T1000 (cell line): ENCODE data around the gene SLC35F3.
"Not testable (repeated sequence)": the region's sequence is repeated elsewhere in the genome, so short reads cannot be mapped to it uniquely, and the experiment has no call there.

Source experiments
- DNase-seq: peaks from one replicate; lab custom pipeline; 2025; ENCODE audit warnings: mixed read lengths; lab: John Stamatoyannopoulos, UW

The SLC35F3 gene

GRCh38 chr1:233904633-233905415 lies at the start of gene SLC35F3:
Gene SLC35F3, plus strand, starts transcription at chr1:233904676.
- DNase-seq: peak; percentile 65

GRCh38 chr1:233859446-233859845 lies 45.0 kb upstream of the SLC35F3 start:
- no peak for DNase-seq

DNA sequence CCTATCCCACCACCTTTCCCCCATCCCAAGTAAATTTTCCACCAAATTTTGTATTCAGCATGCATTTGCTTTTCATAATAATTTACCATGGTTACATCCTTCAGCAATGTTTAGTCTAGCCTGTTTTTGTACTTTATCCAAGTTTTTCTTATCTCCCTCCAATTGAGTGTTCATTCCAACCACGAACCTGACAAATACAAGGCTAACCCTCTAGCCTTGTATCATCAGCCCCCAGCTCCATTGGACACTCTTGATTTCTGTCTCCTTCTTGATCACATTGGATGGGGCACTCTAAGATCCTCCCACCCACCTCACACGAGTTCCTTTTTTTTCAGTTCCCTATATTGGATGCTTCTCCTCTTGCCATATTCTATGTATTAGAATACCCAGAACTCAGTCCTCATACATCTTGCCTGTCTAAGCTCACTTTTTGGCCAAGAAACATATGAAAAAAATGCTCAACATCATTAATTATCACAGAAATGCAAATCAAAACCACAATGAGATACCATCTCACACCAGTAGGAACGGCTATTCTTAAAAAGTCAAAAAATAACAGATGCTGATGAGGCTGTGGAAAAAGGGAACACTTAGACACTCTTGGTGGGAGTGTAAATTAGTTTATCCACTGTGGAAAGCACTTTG lies 40.5 kb upstream of the SLC35F3 start:
- DNase-seq: no peak

DNA sequence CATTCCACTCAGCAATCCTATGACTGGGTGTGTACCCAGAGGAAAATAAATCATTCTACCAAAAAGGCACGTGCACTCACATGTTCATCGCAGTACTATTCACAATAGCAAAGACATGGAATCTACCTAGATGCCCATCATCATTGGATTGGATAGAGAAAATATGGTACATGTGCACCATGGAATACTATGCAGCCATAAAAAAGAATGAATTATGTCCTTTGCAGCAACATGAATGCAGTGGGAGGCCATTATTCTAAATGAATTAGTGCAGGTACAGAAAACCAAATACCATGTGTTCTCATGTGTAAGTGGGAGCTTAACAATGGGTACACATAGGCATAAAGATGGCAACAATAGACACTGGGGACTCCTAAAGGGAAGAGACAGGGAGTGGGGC lies 39.9 kb upstream of the SLC35F3 start:
- DNase-seq: no peak

- DNase-seq: no peak
These were observed 39.3 kb upstream of the SLC35F3 start for GRCh38 chr1:233865216-233865615.

DNA sequence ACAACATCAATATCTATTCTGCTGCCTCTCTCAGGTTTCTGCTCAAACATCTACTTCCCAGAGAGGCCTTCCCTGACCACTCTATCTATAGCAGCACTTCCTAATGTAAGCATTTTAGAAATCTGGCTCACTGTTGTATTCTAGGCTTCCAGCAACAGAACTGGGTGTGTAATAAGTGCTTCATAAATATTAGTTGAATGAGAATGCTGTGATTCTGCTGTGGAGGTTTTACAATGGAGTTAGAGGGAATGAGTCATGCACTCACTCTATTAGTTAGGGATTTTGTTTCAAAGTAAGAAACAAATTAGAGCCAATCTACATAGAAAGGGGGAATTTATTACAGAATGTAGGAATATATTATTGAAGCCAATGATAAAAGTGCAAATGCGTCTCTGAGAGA lies 38.6 kb upstream of the SLC35F3 start:
- DNase-seq: no peak

DNA sequence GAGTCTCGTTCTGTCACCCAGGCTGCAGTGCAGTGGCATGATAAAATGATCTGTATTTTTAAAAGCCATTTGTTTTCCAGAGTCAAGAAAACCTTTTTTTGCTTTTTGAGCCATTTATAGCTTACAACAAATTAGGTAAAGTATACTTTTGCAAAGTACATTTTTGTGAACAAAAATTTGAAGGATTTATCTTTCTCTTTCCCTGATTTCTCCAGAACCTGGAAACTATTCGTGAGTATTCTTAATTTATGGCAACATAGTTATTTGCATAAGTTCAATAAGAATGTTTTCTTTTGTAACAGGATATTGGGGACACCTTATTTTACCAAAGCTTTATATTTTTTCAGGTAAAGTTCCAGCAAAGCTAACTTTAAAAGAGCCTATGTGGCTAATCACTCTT lies 37.4 kb upstream of the SLC35F3 start:
- no peak for DNase-seq

DNA sequence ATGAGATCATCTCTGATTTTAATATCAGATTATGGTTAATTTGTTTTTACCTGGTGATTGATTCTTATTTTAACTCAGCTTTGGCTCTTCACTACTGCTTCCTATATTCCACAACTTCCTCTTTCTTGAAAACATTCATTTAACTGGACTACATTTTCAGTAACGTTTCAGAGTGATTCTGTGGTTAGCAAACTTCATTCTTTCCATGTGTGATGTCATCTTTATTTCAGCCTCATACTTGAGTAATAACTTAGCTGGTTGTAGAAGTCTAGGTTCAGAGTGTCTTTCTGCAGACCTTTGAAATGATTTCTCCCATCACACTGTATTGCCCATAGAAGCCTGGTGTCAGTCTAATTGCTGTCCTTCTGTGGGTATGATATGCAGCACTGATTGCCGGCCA lies 36.0 kb upstream of the SLC35F3 start:
- DNase-seq: no peak

DNA sequence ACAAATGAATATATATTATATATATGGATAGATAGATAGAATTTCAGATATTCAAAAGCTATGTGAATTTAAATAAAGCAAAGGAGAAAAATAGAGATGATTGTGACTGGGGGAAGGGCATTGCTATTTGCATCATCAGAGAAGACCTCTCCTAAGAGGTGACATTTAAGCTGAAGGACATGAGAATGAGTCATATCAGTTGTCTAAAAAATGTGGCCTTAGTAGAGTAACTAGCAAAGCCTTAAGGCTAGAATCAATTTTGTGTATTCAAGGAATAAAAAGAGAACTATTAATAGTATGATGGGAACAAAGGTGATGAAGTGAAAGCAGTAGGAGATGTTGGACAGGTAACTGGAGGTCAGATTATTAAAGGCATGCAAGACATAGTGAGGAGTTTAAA lies 34.8 kb upstream of the SLC35F3 start:
- DNase-seq: no peak

GRCh38 chr1:233873666-233874065 lies 30.8 kb upstream of the SLC35F3 start:
- no peak for DNase-seq

- no peak for DNase-seq
These were observed 24.6 kb upstream of the SLC35F3 start for GRCh38 chr1:233879841-233880240.

DNA sequence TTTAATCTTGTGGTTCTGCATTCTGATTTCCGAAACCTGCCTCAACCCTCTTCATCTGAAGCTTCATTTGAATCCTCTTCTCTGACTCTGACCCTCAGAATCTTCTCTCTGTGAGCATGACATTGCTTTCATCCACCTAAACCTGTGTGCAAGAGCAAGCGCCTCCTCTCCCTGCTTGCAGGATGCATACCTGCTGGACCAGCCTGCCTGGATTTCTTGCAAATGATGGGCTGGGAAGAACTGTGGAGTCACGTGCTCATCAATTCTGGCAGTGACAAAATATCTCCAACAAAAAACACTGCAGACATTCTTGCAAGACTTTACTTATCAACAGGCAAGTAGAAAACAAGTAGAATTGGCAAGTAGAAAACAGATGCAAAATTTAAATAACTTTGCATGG lies 20.8 kb upstream of the SLC35F3 start:
- DNase-seq: no peak

- DNase-seq: no peak
These were observed 19.9 kb upstream of the SLC35F3 start for GRCh38 chr1:233884461-233885151.

DNA sequence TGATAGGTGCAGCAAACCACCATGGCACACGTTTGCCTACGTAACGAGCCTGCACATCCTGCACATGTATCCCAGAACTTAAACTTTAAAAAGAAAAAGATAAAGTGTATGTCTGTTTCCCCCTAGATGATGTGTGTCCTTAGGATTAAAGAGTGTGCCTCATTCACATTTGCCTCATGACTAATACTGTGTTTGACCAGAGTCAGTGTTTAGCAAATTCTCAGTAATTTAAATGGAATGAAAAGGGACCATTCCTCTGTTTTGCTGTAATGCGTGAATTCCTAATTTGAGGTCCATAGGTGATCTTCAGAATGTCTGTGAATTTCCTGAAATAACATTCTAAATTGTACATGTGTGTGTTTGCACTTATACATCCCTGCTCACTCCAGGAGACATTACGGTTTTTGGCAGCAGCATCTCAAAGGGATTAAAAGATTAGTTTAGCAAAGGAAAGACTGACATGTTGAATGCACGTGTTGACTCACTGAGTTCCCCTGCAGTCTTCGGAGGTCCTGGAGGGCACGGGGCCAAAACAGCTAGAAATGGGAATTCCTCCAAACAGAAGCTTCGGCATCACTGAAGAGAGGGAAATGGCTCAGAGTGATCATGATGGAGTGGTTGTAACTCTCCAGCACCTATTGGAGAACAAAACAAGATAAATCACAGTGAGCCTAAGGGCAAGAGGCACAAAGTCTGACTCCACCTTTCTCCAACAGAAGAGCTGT lies 19.1 kb upstream of the SLC35F3 start:
- peak; percentile 66 for DNase-seq

DNA sequence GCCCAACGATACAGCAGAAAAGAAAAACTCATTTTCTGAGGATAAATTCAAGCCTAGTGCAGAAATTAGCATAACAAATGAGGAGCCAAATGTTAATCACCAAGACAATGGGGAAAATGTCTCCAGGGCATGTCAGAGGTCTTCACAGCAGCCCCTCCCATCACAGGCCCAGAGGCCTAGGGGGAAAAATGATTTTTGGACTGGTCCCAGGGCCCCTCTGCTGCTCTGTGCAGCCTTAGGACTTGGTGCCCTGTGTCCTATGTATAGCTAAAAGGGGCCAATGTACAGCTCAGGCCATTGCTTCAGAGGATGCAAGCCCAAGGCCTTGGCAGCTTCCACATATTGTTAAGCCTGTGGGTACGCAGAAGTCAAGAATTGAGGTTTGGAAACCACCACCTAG lies 13.3 kb upstream of the SLC35F3 start:
- DNase-seq: not testable (repeated sequence)

- DNase-seq: no peak
These were observed 6.9 kb upstream of the SLC35F3 start for GRCh38 chr1:233897325-233898162.

- no peak for DNase-seq
These were observed 3.0 kb upstream of the SLC35F3 start for GRCh38 chr1:233901495-233901894.

DNA sequence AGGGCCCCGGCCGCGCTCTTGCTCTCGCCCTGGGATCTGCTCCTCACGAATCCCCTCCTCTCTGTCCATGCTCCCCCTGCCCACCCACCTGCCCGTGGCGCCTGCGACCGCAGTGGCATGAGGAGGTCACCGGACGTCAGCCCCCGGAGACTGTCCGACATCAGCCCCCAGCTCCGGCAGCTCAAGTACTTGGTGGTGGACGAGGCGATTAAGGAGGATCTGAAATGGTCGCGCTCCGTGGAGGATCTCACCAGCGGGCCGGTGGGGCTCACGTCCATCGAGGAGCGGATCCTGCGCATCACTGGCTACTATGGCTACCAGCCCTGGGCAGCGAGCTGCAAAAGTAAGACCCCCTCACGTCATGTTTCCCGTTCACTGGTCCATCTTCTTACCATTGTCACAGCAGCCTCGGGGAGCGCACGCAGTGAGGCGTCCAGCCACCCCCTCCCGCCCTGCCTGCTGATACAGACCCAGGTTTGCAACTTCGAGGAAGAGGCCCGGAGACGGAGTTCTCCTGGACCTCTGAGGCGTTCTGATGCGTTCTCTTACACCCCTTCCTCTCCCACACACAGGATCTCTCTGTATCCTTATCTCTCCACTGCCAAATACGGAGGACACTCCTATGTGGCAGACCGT lies 1.1 kb downstream of the SLC35F3 start:
- DNase-seq: no peak

- no peak for DNase-seq
These were observed 2.7 kb downstream of the SLC35F3 start for GRCh38 chr1:233907151-233907550.

- DNase-seq: no peak
These were observed 3.6 kb downstream of the SLC35F3 start for GRCh38 chr1:233908092-233908491.

DNA sequence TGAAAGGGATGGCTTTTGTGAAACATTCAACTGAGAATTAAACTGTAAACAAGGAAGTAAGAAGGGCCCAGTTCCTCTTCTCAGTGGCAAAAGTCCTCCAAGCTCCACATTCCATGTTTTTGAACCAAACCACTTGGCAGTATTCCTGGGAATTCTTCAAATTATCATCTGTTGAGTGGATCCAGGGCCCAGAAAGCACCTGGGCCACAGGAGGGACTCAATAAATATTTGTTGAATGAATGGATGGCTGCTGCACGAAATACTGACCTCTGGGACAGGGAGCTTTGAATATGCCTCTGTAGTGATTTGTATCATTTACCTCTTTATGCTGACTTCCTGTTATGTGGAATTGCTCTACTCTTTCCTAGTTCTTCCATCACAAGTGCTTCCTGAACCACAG lies 4.7 kb downstream of the SLC35F3 start:
- DNase-seq: peak; percentile 63
